CD4-positive, alpha-beta T cell treated with Interleukin-6 at 100 ng/mL for 8 hours (primary cell): ENCODE data around the gene SPEM1.
"Not testable (repeated sequence)": the region's sequence is repeated elsewhere in the genome, so short reads cannot be mapped to it uniquely, and the experiment has no call there.

Experiments used
- DNase-seq: peaks from one replicate; pipeline ENCODE4 v3.0.0-alpha.2; 2020; ENCODE audit warnings: mixed read lengths, low spot score

Gene SPEM1

DNA sequence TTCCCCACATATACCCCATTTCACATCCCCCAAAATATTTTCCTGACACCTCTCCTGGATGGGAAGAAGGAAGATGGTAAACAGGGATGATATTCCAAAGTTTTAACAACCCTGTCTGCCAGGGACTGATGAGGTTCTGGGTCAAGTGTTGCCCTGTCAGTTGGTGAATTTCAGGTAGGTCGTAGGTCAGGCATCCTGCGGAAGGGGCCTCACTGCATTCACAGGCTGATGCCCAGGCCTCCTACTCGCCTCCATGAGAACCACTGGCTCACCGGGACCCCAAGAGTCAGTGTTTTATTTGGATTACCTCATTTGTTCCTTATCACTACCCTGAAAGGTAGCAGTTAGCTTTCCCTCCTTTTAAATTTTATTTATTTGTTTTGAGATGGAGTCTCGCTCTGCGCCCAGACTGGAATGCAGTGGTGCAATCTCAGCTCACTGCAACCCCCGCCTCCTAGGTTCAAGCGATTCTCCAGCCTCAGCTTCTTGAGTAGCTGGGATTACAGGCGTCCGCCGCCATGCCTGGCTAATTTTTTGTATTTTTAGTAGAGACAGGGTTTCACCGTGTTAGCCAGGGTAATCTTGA is 48.8 kb downstream of the SPEM1 start:
- DNase-seq: no peak

DNA sequence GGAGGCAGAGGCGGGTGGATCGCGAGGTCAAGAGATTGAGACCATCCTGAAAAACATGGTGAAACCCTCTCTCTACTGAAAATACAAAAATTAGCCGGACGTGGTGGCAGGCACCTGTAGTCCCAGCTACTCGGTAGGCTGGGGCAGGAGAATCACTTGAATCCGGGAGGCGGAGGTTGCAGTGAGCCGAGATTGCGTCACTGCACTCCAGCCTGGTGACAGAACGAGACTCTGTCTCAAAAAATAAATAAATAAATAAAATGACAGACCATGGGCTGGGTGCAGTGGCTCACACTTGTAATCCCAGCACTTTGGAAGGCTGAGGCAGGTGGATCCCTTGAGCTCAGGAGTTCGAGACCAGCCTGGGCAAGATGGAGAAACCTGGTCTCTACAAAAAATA is 49.7 kb downstream of the SPEM1 start:
- not testable (repeated sequence) for DNase-seq

DNA sequence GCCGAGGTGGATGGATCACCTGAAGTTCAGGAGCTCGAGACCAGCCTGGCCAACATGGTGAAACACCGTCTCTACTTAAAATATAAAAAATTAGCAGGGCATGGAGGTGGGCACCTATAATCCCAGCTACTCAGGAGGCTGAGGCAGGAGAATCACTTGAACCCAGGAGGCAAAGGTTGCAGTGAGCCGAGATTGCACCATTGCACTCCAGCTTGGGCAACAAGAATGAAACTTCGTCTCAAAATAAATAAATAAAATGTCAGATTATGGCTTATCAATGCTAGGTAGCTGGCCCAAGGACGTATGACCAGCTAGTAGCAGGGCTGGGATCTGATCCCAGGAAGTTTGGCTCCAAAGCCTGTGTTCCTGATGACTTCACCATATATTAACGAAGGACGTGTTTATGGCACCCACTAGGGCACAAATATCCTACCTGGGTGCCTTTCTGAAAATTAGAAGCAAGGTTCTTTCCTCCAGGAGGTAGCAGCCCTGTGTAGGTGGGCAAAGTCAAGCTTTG is 50.4 kb downstream of the SPEM1 start:
- DNase-seq: not testable (repeated sequence)
